Eye (tissue), 1 donor: ENCODE data around the gene ERFE.
"Not testable (repeated sequence)": the region's sequence is repeated elsewhere in the genome, so short reads cannot be mapped to it uniquely, and the experiment has no call there.

Experiments
- DNase-seq: peaks from one replicate; pipeline ENCODE4 v3.0.0-alpha.2; 2015

Gene ERFE, protein sequence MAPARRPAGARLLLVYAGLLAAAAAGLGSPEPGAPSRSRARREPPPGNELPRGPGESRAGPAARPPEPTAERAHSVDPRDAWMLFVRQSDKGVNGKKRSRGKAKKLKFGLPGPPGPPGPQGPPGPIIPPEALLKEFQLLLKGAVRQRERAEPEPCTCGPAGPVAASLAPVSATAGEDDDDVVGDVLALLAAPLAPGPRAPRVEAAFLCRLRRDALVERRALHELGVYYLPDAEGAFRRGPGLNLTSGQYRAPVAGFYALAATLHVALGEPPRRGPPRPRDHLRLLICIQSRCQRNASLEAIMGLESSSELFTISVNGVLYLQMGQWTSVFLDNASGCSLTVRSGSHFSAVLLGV

DNA sequence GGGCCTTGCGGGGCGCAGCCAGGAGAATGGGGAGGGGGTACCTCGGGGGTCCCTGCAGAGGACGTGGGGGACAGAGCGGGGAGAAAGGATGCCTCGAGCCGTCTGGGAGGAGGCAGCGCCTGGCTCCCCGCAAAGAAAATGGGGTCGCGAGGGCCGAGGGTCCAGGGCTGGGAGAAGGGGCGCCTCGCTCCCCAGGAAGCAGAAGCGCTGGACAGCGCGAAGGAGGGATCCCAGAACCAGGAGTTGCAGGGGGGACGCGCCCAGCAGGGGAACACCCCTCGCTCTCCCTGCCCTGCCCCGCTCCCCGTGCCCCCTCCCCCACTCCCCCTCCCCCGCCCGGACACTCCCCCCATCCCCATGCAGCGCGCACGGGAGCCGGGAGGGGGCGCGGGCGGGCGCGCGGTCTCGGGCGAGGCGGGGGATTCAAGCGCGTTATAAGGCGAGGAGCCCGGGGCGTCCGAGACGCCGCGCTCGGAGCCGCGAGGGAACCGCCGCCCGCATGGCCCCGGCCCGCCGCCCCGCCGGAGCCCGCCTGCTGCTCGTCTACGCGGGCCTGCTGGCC, at the start of gene ERFE:
Gene ERFE (plus strand): TSS at position 462 of the 562 bp plus-strand sequence. CDS start 38 bp downstream, at position 500.
- DNase-seq = peak; percentile 82

DNA sequence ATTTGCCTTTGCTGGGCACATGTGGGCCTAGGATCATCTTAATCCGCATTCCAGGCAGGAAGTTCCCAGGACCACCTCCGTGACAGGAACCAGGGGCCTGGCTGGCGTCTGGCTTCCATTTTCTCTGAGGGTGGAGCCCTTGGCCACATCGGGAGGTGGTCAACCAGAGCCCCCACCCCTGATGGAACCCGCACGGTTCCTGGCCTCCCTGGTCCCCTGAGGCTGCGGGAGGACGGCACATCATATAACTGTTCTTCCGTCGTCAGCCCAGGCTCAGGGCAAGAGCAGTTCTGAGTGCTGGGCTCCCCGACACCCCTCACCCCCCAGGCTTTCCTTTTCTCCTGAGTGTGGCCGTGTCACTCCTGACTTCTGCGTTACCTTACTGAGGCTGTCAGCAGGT, 45.2 kb upstream of the ERFE start:
- no peak for DNase-seq

DNA sequence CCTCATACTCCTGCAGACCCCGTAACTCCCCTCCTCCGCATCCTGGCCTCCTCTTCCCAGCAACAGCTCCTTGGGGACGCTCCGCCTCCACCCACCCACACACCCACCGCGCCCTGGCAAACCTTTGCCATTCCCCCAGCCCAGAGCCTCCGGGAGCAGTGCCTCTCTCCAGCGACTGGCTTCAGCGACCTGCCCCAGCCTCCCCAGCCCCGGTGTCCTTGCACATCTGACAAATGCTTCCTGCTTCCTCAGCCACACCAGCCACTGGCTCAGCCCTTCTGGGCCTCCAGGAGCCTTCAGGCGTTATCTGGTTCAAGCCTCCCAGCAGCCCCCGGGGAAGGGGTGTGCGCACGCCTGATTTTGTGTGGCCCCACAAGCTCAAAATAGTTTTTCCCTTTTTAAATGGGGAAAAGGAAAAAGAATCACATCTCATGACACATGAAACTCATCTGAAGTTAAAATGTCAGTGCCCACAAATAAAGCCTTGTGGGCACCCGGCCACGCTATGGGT, 44.4 kb upstream of the ERFE start:
- no peak for DNase-seq

DNA sequence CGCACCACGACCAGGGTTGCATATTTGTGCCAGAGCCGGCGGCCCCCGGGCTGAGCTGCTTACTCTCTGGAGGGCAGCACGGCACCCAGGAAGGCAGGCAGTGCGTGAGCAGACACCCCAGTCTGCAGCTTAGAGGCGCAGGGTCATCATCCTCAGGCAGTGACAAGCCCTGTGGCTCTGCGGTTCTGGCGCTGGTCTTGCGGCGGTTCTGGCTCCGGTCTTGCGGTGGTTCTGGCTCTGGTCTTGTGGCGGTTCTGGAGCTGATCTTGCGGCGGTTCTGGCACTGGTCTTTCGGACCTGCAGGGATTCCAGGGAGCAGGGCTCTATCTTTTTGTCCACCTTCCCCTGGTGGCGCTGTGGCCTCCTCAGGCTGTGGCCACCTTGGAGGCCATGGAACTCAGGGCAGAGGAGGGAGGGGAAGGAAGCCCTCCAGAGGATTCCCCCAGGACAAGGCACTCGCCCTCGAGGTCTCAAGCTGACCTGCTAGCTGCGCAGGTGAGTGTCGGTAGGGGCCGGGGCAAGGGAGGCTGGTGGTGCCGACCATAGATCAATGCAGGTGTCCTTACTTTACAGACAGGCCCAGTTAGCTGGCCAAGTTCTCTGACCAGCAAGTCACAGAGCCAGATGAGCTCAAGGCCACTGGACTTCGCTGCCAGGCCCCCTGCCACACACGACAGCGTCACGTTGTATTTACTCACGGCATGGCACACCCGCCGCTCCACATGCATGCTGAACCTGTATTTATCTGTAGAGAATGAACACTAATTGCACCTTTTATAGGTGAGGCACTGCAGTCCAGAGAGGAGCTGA, 43.7 kb upstream of the ERFE start:
- DNase-seq = no peak

DNA sequence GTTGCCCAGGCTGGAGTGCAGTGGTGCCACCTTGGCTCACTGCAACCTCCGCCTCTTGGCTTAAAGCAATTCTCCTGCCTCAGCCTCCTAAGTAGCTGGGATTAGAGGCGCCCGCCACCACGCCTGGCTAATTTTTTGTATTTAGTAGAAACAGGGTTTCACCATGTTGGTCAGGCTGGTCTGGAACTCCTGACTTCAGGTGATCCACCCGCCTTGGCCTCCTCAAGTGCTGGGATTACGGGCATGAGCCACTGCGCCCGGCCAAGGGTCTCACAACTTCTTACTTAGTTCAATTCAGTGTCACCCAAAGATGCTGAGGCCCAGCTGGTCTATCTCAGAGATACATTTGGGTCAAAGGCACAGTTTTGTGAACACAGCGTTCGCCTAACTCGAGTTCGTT, 43.1 kb upstream of the ERFE start:
- DNase-seq = not testable (repeated sequence)

DNA sequence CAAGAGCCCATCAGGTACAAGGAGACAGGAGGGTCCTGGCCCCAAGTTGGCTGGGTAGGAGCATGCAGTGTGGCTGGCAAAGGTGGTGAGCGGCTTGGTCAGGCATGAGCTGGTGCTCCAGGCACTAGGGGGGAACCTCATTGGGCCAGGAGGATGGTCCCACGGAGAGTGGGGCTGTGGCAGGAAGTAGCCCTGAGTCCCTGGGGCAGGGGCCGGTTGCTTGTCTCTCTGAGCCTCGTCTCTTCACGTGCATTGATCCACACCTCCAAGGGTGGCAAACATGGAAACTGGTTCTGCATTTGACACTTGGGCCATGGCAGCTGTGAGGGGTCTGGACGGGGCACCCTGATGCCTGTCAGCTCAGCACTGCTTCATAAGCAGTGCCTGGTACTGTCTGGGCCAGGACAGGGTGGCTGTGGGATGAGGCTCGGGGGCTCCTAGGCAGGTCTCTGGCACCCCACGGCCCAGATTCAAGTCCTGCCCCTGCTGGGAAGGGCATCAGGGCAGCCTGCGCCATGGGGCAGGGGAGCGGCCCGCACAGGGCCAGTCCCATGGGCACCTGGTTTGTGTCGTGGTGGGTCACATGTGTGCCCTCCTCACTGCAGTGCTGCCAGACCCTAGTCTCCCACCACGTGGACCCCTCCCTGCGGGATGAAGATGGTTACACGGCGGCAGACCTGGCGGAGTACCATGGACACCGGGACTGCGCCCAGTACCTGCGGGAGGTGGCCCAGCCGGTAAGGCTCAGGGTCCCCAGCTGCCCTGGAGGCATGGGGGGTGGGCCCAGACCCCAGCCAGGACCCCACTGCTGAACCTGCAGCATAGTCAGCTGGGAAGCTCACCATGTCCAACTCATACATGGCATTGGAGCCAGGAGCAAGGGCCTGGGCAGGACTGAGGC, 42.2 kb upstream of the ERFE start:
- DNase-seq = no peak

DNA sequence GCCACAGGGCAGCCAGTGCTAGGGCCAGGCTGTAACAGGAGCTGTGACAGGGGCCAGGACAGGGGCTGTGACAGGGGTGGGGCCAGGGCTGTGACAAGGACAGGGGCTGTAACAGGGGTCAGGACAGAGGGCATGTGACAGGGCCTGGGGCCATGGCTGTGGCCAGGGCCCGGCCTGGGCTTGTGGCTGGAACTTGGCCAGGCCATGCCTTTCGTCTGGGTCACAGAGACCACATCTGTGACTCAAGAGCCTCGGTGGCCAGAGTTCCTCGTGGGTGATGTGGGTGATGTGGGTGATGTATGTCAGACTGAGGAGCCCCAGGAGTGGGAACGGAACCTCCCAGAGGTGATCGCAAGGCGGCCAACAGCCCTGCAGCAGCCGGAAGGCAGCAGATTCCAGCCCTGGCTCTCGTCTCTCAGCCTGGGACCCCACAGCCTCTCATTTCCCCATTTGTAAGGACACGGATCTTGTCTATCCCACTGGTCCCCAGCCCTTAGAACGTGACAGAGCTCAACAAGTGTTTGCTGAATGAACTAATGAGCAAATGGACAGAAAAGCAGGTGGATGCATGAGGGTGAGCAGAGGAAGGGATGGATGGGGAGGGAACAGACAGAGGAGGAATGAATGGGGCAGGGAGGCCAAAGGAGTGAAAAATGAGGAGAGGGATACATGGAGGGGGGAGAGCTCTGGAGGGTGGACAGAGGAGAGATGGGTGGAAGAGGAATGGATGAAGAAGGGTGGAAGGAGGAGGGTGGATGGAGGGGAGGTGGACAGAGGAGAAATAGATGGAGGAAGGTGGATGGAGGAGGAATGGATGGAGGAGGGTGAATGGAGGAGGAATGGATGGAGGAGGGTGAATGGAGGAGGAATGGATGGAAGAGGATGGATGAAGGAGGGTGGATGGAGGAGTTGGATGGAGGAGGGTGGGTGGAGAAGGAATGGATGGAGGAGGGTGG, 41.3 kb upstream of the ERFE start:
- DNase-seq = no peak

DNA sequence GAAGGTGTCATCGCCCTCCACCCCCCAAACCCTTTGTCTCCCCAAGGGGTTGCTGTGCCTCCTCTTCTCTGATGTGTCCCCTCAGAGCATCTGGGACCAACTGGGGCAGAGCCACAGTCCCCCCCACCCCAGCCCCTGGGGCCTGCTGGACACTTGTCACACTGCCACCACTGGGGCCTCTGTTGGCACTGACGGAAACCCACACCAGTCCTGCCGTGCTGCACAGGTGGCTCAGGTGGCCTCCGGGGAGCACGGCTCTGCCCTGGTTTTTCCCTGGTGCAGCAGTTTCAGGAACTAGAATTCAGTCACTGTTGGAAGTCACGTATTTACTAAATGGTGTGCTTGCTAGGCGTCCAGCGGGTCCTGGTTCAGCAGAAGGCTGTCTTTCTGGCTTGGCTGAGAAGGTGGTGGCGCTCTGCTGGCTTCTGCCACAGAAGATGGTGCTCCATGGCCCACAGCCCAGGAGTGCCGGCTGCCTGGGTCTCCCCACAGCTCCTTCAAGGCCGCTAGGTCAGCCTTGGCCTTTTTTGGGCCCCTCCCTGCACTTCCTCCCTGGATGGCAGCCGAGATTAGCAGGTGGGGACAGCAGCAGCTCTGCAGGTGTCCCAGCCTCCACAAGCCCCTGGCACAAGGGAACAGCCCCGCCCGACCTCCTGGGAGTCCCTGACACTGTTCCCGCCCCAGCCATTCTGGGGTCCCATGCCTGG, 38.9 kb upstream of the ERFE start:
- DNase-seq = no peak

DNA sequence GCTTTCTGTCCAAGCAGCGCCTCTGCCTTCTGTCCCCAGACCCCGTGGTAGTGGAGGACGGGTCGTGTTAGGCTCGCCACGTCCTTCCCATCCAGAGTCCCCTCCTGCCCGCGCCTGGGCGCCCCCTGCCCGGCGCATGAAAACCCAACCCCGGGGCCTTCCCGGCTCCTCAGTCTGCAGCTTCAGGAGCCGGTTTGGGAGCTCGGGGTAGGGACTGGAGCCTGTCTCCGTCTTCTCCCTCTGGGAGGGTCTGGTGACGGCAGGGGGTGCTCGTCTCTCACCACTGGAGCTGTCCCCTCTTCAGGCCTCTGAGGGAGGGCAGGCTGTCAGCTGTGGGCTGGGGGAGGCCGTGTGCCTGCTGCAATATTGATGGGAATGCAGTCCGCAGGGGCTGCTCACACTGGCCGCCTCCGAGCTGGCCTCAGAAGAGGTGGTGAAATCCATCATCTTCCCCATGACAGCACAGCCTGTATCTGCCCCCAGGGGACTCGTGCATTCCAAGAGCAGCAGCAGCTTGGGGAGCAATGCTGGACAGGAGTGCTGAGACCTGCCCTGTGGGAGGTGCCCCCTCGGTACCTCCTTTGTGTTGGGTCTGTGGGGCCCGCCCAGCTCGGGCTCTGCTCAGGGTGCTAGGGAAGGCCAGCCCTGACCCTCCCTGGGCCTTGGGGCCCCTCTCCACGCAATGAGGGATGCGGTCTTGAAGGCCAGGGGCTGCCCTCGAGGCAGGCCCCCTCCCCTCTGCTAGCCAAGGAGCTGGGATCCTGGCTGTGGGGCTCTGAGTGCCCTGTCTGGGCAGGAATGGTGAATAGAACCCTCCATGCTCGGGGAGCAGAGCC, 38.1 kb upstream of the ERFE start:
- DNase-seq = peak; percentile 74

DNA sequence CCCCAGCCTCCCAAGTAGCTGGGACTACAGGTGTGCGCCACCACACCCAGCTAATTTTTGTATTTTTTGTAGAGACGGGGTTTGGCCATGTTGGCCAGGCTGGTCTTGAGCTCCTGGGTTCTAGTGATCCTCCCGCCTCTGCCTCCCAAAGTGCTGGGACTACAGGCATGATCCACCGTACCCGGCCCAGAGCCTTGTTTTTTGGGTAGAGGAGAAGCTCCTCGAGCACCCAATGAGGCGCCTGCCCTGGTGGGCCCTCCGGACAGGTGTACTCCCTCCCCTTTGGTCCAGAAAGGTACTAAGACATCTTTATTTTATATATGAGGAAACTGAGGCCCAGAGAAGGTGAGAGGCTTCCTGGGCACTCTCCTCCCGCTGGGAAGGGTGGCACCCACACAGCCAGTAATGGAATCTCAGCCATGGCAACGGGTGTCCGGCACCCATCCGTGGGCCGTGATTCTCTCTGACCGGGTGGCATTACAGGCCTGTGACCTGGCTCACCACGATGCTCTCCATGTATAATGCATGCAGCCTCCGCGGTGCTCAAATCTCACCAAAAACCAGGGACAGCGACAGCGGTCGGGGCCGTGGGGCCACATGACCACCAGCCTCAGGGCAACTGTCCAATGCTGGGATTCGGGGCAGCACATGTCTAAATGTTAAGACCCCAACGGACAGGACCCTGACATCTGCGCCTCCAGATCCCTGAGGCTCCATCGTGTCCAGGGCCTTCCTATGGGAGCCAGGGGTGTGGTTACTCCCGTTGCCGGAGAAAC, 37.1 kb upstream of the ERFE start:
- DNase-seq = no peak

DNA sequence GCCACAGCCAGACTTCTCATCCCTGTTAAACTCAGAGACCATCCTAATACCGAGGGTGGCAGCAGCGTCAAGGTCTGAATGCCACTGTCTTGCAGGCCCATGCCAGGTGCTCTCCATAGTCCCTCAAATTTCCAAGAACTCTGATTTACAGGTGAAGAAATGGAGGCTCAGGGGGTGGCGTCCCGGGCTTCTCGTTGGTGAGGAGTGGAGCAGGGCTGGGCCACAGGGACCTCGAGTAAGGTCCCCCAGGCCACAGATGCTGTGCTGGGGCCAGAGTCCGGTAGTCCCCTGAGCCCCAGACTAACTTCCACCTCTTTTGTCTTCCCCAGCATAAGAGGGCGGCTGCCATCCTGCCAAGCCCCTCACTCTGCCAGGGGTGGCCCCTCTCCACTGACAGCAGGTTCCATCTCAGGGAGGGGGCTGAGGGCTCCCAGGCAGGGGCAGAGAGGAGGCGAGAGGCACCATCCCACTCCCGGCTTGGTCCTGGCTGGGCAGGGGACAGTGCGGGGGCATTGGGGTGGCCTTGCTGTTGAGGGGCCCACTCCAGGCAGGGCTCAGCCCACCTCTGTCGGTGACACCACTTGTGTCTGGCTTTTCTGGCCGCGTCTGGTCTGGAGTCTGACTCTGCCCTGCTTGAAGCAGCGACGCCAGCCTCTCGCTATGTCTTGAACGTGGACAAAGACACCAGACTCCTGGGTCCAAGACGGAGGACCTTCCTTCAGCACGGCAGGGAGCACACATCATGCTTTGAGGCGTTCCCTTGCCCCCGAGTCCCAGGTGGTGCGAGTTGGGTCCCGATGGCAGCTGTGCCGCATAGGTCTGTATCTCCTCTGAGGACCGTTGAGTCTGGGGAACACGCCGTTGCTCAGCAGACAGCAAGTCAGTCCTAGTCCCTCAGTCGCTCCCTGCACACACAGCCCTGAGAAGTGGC, 36.2 kb upstream of the ERFE start:
- no peak for DNase-seq

DNA sequence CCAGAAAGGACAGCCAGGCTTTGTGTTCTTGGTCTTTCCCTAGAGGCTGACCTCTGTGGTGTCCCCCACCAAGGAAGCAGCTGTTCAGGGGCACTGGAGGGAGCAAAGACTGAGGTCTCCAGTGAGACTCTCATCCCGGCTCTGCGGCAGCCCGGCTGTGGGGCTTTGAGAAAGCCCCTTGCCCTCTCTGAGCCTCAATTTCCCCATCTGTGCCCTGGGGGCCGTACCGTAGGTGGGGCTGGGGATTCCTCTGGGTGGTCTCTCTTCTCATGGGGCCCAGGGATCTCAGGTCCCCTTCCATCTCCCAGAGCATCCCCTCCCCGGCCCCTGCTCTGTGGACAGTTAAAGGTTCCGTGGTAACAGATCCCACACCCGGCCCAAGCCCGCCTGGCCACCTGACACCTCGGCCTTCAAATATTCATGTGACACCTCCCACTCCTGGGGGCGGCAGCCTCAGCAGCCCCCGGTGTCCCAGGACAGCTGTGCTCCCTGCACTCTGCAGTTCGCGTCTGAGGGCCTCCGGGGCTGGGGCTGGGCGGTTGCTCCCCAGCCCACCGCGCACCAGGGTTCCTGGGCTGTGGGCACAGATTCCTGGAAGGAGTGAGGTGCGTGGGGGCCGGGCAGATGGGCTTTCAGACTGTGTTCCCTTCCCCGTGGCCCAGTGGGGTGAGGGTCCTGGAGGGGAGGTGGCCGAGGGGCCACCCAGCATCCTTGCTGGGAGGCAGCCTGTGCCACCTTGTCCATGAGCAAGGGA, 35.4 kb upstream of the ERFE start:
- DNase-seq = no peak

DNA sequence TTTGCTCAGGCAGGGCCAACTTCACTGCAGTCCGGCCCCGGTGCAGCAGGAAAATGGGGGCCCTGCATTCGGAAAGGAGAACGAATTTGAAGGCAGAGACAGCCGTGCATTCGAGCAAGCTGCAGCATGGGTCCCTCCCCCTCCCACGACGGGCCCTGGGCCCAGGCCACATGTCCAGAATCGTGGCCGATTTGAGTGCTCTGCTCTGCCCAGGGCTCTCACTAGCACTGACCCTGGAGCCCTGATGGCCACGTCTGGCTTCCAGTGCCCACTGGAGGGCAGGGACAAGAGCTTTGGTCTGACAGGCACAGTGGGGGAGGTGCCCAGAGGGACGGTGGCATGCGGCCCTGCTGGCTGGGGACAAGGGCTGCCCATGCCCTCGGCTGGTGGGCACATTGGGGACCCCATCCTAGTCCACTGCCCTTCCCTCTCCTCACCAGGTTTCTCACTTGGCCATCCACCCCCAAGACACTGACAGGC, 34.7 kb upstream of the ERFE start:
- DNase-seq = no peak

DNA sequence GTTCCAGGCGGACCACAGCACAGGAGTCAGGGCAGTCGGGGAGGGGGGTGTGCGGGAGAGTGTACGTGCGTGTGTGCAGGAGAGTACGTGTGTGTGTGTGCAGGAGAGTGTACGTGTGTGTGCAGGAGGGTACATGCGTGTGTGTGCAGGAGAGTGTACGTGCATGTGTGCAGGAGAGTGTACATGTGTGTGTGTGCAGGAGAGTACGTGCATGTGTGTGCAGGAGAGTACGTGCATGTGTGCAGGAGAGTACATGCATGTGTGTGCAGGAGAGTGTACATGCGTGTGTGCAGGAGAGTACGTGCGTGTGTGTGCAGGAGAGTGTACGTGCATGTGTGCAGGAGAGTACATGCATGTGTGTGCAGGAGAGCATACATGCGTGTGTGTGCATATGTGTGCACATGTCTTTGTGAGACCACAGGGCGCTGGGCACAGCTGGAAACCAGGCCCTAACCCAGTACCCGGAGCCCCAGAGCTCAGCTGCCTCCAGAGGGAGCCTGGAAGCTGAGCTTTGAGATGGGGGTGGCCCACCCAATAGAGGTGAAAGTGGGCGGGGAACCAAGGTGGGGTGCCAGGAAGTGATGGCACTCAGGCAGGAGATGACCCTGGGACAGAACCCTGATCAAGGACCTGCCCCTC, 34.2 kb upstream of the ERFE start:
- DNase-seq = no peak

DNA sequence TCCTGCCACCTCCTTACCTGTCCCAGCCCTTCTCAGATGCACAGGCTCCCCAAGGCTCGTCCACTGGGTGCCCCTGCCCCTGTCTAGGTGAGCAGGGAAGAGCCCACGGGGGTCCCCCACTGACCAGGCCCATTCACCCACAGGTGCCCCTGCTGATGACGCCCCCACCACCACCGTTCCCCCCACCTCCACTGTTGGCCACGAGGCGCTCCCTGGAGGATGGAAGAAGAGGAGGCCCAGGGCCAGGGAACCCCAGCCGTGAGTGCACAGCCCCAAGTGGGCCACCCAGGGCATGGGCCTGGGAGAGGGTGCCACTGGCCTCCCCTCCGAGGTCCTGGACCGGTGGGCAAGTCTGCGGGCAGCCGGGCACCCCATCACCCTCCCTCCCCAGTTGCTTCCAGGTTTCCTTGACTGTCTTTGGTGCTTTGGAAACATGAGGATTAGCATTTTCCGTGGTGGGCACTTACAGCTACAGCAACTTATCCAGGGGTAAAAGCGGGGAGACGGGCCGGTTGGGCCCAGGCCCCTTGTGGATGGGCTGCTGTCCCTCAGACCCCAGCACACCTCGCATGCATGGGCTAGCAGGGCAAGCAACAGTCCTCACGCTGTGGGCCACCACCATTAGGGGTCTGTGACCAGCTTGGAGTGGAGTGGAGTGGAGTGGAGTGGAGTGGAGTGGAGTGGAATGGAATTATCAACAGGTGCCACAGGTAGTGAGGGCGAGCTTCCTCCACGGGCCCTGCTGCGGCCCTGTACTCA, 33.5 kb upstream of the ERFE start:
- no peak for DNase-seq

DNA sequence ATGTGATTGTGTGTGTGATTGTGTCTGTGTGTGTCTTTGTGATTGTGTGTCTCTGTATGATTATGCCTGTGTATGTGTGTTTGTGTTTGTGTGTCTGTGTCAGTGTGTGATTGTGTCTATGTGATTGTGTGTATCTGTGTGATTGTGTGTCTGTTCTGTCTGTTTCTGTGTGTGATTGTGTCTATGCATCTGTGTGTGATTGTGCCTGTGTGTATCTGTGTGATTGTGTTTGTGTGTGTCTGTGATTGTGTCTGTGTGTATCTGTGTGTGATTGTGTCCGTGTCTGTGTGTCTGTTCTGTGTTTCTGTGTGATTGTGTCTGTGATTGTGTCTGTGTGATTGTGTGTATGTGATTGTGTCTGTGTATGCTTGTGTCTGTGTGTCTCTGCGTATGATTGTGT, 32.4 kb upstream of the ERFE start:
- no peak for DNase-seq
